HG03175 (cell line): ENCODE measurements around the gene TMEM89.

Experiments
- ATAC-seq: cut with Tn5 transposase; IDR thresholded peaks from one replicate; pipeline ENCODE4 v1.9.1; 2021; ENCODE audit warnings: mild to moderate bottlenecking, moderate library complexity; ENCODE audit not compliant: unreplicated experiment

Gene TMEM89

DNA sequence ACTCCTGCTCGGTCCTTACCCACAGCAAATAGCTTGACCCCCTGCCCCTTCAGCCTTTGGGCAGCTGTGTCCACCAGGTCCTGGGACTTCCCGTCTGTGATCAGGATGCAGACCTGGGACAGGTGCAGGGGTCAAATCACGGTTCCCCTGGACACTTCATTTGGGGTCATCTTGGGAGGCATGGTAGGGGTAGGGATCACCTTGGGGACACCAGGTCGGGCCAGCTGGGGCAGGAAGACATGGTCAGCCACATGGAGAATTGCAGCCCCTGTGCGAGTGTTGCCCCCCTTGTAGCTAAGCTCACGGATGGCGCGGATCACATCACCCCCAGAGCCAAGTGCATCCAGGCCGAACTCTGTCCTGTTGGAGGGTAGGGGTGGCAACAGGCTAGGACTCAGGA lies 28.2 kb downstream of the TMEM89 start:
- no peak for ATAC-seq

DNA sequence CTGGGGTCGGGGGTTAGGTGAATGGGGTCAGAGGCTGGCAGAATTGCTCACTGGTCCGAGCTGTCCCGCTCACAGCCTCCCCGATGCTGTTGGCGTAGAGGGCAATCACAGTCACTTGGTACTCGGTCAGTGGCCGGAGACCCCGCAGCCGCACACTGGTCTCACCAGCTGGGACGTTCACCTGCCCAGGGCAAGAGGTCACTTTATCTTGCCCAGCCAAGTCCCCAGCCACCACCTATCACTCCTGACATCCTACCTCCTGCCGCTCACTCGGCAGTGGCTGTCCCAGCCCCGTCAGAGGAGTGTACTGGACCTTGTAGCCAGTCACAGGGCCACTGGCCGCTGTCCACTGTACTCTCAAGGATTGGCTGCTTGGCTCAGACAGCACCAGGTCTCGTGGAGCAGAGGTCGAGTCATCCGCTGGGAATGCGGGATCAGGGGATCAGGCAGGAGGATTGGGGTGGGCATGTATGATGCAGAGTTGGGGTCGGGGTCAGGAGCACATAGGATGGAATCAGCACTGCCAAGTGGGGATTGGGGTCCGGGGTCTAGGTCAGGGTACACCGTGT lies 29.0 kb downstream of the TMEM89 start:
- ATAC-seq, result no peak

DNA sequence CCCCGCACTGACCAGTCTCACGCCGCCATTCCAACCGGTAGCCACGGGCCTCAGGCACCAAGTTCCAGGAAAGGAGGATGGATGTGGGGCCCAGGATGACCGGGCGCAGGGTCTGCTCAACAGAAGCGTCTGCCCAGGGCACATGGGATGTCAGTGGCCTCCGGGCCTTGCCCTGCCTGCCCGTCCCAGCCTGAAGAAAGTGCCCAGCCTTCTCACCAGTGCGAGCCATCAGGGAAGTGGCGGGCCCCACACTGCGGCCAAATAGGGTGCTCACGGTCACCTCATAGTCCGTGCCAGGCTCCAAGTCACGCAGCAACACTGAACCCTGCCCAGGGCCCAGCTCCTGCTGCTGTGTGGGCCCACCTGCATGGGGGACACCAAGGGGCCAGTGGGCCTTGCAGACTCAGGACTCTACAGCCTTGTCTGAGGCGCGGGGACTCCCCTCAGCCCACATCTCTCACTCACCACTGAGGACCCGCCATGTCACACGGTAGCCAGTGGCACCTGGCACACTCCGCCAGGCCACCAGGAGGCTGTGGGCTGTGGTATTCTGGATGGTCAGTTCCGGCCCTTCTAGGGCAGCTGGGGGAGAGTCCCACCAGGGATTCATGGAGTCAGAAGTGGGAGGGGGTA lies 29.6 kb downstream of the TMEM89 start:
- ATAC-seq, result no peak

GRCh38 chr3:48591436-48591835 lies 30.1 kb downstream of the TMEM89 start:
- ATAC-seq, result no peak

DNA sequence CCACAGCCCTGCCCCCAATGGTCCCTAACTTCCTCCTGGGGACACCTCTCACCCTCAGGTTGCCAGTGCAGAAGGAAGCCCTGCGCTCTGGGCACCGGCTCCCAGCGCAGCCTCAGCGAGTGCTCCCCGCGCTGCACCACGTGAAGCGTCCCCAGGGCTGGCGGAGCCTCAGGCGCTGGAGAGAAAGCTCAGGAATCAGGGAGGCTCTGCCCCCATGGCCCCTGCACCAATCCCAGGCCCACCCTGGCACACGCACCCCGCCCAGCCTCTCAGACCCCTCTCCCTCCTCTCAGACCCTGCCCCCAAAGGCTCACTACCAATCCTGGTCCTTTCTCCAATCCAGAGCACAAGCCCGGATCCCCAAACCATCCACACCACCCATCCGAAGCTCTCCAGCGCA lies 33.3 kb downstream of the TMEM89 start:
- ATAC-seq, result no peak

GRCh38 chr3:48587686-48588085 lies 33.9 kb downstream of the TMEM89 start:
- ATAC-seq, result no peak

- no peak for ATAC-seq
These were observed 36.2 kb downstream of the TMEM89 start for GRCh38 chr3:48585411-48585810.

DNA sequence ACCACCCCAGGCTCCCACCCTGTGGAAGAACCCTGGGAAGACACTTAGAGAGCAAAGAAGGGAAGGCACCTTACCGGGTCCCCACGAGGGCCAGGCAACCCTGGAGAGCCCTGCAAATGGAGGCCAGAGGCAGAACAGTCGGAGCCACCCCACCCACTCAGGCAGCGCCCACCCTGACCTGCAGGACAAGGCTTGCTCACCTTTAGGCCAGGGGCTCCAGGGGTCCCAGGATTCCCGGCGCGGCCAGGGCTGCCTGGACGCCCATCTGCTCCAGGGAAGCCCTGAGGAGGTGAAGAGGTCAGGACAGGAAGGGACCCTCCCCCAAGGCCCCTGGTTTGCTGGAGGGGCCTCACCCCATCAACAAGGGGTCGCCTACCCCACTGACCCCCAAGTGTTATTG lies 36.7 kb downstream of the TMEM89 start:
- no peak for ATAC-seq

DNA sequence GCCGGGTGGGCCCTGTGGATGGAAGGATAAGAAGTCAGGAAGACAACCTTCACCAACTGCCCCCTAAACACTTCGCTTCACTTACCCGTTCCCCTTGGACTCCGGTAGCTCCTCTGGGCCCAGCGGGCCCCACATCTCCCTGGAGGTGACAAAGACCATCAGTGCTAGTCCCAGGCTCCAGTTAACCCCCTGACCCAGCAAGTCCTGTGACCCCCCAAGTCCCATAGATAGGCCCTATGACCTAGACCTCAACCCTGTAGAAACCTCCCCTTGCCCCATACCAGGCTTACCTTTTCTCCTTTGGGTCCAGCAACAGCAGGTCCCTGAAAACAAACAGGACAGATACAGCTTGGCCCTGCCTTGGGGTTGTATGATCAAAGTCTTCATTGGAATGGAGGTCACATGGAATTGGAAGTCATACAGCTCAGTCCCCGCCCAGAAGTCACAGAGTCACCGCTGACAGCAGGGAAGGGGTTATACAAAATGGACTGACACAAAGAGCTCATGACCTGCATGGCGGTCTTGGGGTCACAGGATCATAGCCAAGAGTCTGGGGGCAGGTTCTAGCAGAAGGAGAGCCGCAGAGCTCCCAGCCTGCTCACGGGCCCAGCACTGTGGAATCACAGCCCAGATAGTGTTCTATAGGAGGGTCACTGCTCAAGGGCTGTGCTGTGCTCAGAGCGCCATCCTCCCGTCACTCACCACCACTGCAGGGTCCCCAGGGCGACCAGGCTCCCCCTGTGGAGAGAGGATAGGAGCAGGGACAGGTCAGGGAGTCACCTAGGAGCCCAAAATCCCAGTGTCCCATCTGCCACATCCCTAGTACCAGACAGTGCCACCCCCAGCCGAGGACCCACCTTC lies 39.7 kb downstream of the TMEM89 start:
- ATAC-seq, result no peak

DNA sequence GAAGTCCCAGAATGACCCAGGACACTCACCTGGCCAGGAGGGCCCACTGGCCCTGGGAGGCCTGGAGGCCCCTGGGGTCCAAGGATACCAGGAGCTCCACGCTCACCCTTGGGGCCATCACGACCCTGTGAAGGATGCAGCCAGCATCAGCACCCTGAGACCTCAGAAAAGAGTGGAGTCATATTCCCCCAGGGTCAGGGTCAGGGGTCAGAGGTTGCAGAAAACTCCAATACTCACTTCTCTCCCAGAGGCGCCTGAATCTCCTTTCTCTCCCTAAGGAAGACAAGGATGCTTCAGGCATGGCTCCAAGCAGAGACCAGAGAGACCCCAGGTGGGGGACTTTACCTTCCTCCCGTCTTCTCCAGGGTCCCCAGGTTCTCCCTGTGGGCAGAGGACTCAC lies 44.9 kb downstream of the TMEM89 start:
- no peak for ATAC-seq

GRCh38 chr3:48575366-48575765 lies 46.2 kb downstream of the TMEM89 start:
- ATAC-seq, result no peak

- ATAC-seq, result no peak
These were observed 47.5 kb downstream of the TMEM89 start for GRCh38 chr3:48573973-48574585.

GRCh38 chr3:48572517-48572916 lies 49.1 kb downstream of the TMEM89 start:
- ATAC-seq, result no peak

DNA sequence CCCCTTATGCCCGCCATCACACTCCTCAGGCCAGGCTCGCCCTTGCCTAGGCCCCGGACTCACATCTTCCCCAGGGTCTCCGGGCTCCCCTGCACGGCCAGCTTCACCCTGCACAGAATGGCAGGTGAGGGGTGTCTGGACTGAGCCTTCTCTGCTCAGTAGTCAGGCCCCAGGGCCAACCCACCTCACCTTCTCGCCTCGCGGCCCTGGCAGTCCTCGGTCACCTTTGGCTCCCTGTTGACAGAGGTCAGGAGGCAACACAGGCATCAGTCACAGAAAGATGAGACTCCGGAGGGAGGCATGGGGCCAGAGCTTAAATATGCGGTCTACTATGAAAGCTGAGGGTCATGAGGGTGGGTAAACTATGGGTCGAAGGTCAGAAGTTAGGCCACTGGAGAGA lies 49.6 kb downstream of the TMEM89 start:
- ATAC-seq, result no peak
